Heart right ventricle (tissue), 16 donors: ENCODE data around the gene LCN1. TPM values are rescaled to one million over a fixed set of nuclear protein-coding genes. Genes with fewer than 3 reads are reported as not detected.

ENCODE experiments used
- ATAC-seq, 8 donors: fragments of 200-7000 bp; cut with Tn5 transposase; one replicate each; pipeline ENCODE4 v1.9.1; 2020; ENCODE audit warnings: mild to moderate bottlenecking in 8 of 8, moderate library complexity in 8 of 8, moderate number of reproducible peaks in 1 of 8
- DNase-seq, 2 donors: peaks; one replicate each; pipeline ENCODE4 v3.0.0-alpha.2; 2020
- H3K27ac ChIP-seq, 10 donors: fragments of 200-600 bp; sonication (generic) in 2 of 10; one replicate each; pipeline versions ENCODE4 v1.5.0 to v1.8.0; 2020 to 2022; ENCODE audit warnings: mild to moderate bottlenecking in 3 of 10
- H3K27me3 ChIP-seq, 7 donors: fragments of 200-600 bp; one replicate each; pipeline ENCODE4 v1.8.0; 2021 to 2022; ENCODE audit warnings: mild to moderate bottlenecking in 2 of 7
- H3K36me3 ChIP-seq, 9 donors: fragments of 200-600 bp; sonication (generic) in 1 of 9; one replicate each; pipeline versions ENCODE4 v1.5.0 to v1.8.0; 2020 to 2022; ENCODE audit warnings: mild to moderate bottlenecking in 2 of 9
- H3K4me1 ChIP-seq, 9 donors: fragments of 200-600 bp; sonication (generic) in 1 of 9; one replicate each; pipeline versions ENCODE4 v1.5.0 to v1.8.0; 2020 to 2022; ENCODE audit warnings: mild to moderate bottlenecking in 4 of 9
- H3K4me3 ChIP-seq, 10 donors: fragments of 200-600 bp; sonication (generic) in 2 of 10; one replicate each; pipeline versions ENCODE4 v1.5.0 to v1.8.0; 2020 to 2022; ENCODE audit warnings: mild to moderate bottlenecking in 7 of 10, moderate library complexity in 2 of 10
- H3K9me3 ChIP-seq, 11 donors: fragments of 200-600 bp in 10 of 11; sonication (generic) in 2 of 11; one replicate each; pipeline versions ENCODE4 v1.5.0 to v1.8.0; 2013 to 2022; ENCODE audit warnings: mild to moderate bottlenecking in 2 of 11, control low read depth in 1 of 11, moderate library complexity in 1 of 11
- WGBS, 2 donors: extraction: QIAGEN DNeasy Blood & Tissue Kit; methylation state at CpG; one replicate each; pipeline ENCODE4 v1.1.7; 2013; ENCODE audit warnings: inconsistent platforms in 1 of 2; 5-methylcytosine and 5-hydroxymethylcytosine counted together
- intact Hi-C, 10 donors: fragments of 100-400 bp; cut with DNase I; formaldehyde crosslinking; loops; one replicate each; pipeline versions ENCODE4 v1.11.1 to v1.14.2; 2022
- polyA plus RNA-seq, 2 donors: library from polyadenylated mRNA; stranded (reverse); fragments of 200-250 nt; gene quantifications; one replicate each; pipeline ENCODE4 v1.2.3, GENCODE V29; 2013
- total RNA-seq, 10 donors: library from RNA; stranded (reverse); fragmentation: NEBNext Ultra II Directional in 3 of 10; extraction: Animal tissue kit (Norgen Biotek cat#: 25700) in 3 of 10; gene quantifications; one replicate each; pipeline versions ENCODE4 v1.2.1 to v1.2.4, GENCODE V29; 2021 to 2023
- TF ChIP-seq, protein P1 (sequence below), 9 donors: fragments of 200-600 bp; sonication (generic) in 2 of 9; IDR thresholded peaks; one replicate each; pipeline versions ENCODE4 v1.5.0 to v1.8.0; 2021 to 2022; ENCODE audit warnings: antibody characterized with exemption in 9 of 9, mild to moderate bottlenecking in 5 of 9, moderate library complexity in 1 of 9
- donor health status: Arrhythmogenic right ventricular cardiomyopathy.
- donor health status: ischemic (EF 13 %, LVEDD 7.1; RV severe dilation, severe dysfunction).
- donor health status: healthy with polysubstance abuse.
- donor health status: DM: no; HTN: yes; CAD: no.
- donor health status: DM: no; HTN: no; CAD: no.
- donor health status: ischemic (EF 25% LVEDD 6.9; RV normal size, moderate dysfunction).
- donor health status: ischemic (EF 25% LVEDD 5.7; RV mildly dilated, moderate dysfunction).
- donor health status: healthy.
- donor health status: DM: yes; HTN: yes; CAD: no.
- donor health status: Ischemic cardiomyopathy.
- donor health status: ischemic (EF 35%, LVEDD 5.7; RV mildly dilated, moderate dysfunction).
- donor health status: nonischemic (EF 11% LVEDD 7.7; RV severe dilation, severe dysfunction).
- donor health status: DM: yes; HTN: yes; CAD: no.
- donor health status: PGD.
- donor health status: ischemic (EF 29% LVEDD 5.4; RV normal size, mild dysfunction).
- donor health status: nonischemic (EF 23%, LVEDD 6.1; RV moderate dilation, normal function).

Gene LCN1
- total and polyA plus RNA-seq, 12 donors: 0.13 to 0.76 (median 0.32) TPM; not detected in 9

DNA sequence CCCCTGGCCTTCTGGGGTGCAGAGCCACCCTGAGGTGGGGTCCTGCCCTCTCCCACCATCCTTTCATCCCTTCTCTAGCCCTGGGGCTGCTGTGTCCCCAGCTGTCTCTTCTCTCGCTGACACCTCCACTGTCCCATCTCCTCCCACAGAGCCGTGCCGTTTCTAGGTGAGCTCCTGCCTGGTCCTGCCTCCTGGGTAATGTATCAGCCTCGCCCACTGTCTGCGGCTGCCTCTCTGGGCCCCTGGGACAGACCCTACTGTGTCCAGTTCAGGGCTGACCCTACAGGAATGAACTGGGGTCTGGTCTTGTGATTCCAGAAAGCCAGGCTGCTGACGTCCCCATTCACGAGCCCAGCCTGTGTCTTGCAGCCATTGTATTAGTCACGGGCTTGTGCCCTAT is 44.4 kb downstream of the LCN1 start:
- 53 to 54% methylated on average over 8 of the region's 8 CpGs for WGBS, 2 donors

DNA sequence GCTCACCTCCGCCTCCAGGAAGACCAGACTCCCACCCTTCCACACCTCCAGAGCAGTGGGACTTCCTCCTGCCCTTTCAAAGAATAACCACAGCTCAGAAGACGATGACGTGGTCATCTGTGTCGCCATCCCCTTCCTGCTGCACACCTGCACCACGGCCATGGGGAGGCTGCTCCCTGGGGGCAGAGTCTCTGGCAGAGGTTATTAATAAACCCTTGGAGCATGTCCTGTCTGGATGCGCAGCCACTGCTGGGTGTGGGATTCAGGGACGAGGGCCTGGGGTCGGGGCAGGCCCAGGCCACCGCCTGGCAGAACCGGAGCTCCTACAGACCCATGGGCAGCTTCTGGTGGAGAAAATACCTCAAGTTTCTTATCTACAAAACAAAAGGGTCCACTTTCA is 45.3 kb downstream of the LCN1 start:
- Histone ChIP-seq H3K27ac (no peak overlapping the region), H3K36me3 (no peaks in the 10 kb centered on the region), H3K4me3 (no peak overlapping the region), H3K9me3 (peaks cover 0 to 18% (median 10%) of the 10 kb centered on the region in 11 donors), H3K27me3 (peaks cover 0 to 31% (median 21%) of the 10 kb centered on the region in 7 donors), H3K4me1 (no peaks in the 10 kb centered on the region)
- DNase-seq (no peak), ATAC-seq (no peak)
- TF ChIP-seq, protein P1, sequence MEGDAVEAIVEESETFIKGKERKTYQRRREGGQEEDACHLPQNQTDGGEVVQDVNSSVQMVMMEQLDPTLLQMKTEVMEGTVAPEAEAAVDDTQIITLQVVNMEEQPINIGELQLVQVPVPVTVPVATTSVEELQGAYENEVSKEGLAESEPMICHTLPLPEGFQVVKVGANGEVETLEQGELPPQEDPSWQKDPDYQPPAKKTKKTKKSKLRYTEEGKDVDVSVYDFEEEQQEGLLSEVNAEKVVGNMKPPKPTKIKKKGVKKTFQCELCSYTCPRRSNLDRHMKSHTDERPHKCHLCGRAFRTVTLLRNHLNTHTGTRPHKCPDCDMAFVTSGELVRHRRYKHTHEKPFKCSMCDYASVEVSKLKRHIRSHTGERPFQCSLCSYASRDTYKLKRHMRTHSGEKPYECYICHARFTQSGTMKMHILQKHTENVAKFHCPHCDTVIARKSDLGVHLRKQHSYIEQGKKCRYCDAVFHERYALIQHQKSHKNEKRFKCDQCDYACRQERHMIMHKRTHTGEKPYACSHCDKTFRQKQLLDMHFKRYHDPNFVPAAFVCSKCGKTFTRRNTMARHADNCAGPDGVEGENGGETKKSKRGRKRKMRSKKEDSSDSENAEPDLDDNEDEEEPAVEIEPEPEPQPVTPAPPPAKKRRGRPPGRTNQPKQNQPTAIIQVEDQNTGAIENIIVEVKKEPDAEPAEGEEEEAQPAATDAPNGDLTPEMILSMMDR (IDR thresholded peaks at IDR 0.05): no peak
- intact Hi-C loops: no loop called here
- 64 to 71% methylated on average over 10 of the region's 10 CpGs for WGBS, 2 donors

More for the DNA sequence above, 44.4 kb downstream of the LCN1 start:
- Histone ChIP-seq H3K27me3 (peaks cover 0 to 35% (median 21%) of the 10 kb centered on the region in 7 donors), H3K4me3 (no peak overlapping the region), H3K4me1 (no peaks in the 10 kb centered on the region), H3K27ac (no peak overlapping the region), H3K36me3 (no peaks in the 10 kb centered on the region), H3K9me3 (peaks cover 0 to 18% (median 10%) of the 10 kb centered on the region in 11 donors)
- TF ChIP-seq, protein P1 (IDR thresholded peaks at IDR 0.05): no peak
- ATAC-seq (no peak), DNase-seq (no peak)
- intact Hi-C loops: no loop called here

DNA sequence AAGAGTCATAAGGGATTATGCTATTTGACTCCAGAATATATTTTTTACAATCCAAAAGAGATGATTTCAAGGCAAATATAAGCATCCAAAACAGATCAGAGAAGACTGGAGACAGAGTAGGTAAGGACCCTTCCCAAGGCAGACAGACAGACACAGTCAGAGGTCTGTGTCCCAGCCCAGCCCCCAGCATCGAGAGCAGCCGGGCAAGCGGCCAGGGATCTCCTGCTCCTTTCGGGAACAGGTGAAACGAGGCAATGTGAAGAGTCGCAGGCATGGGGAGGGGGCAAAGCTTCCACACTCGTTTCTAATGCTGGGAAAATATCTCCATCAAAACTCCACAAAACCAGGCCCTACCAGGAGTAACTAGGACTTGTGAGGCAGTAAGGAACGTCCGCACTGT is 46.1 kb downstream of the LCN1 start:
- H3K27ac ChIP-seq: no peak overlapping the region
- WGBS, 2 donors: 62 to 65% methylated on average over 9 of the region's 9 CpGs
- H3K36me3 ChIP-seq: no peaks in the 10 kb centered on the region
- no peaks in the 10 kb centered on the region for H3K4me1 ChIP-seq
- intact Hi-C loops: no loop called here
- DNase-seq: no peak
- H3K4me3 ChIP-seq: no peak overlapping the region
- TF ChIP-seq, protein P1 (IDR thresholded peaks at IDR 0.05): no peak
- peaks cover 0 to 18% (median 10%) of the 10 kb centered on the region in 11 donors for H3K9me3 ChIP-seq
- ATAC-seq: no peak
- H3K27me3 ChIP-seq: peaks cover 0 to 28% (median 21%) of the 10 kb centered on the region in 7 donors

DNA sequence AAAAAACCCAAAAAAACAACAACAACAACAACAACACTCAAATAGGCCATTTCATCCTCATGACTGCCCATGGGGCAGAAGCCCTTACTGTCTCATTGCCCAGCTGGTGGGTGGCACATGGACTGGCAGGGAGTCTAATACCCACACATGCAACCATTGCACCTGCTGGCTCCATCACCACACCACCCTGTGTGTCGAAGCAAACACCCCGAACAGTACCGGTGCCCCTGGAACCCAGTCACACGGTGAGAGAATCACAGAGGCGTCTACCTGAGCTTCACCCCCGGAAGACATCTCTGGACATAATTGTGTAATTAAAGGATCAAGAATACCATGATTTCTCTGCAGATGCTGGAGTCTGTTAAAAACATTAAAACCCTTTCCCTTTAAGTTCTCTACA is 46.8 kb downstream of the LCN1 start:
- Histone ChIP-seq H3K36me3 (no peaks in the 10 kb centered on the region), H3K9me3 (peaks cover 0 to 18% (median 10%) of the 10 kb centered on the region in 11 donors), H3K4me1 (no peaks in the 10 kb centered on the region), H3K27ac (no peak overlapping the region), H3K4me3 (no peak overlapping the region), H3K27me3 (peaks cover 0 to 28% (median 21%) of the 10 kb centered on the region in 7 donors)
- TF ChIP-seq, protein P1 (IDR thresholded peaks at IDR 0.05): no peak
- ATAC-seq: no peak
- 94 to 98% methylated on average over 6 of the region's 6 CpGs for WGBS, 2 donors
- intact Hi-C loops: no loop called here
- no peak for DNase-seq
